Panc1 (cell line): Measurements from ENCODE around the gene ATF7. TPM values are rescaled to one million over a fixed set of nuclear protein-coding genes. Genes with fewer than 3 reads are reported as not detected.
A peak's percentile ranks its signal among the peaks of the same experiment; 100 is the strongest.

Experiments
- ATAC-seq: fragments of 200-7000 bp; cut with Tn5 transposase; 2 replicates; pipeline ENCODE4 v1.9.1; 2020; ENCODE audit warnings: mild to moderate bottlenecking, moderate library complexity
- BruUV-seq: library from RNA; stranded (reverse); fragments of 400-500 nt; replicated peaks from 2 replicates; lab custom pipeline; 2021; lab: Mats Ljungman, UMichigan
- CTCF ChIA-PET: fragments of 300-600 bp; sonication (Branson Sonifier 250); formaldehyde crosslinking; loops from one replicate; lab custom pipeline; 2022; ENCODE audit warnings: antibody characterized with exemption; lab: Charles Lee
- POLR2A ChIA-PET: fragments of 300-600 bp; sonication (Branson Sonifier 250); formaldehyde crosslinking; loops from one replicate; lab custom pipeline; 2022; ENCODE audit warnings: antibody characterized with exemption; lab: Charles Lee
- DNase-seq: peaks from one replicate; pipeline ENCODE4 v3.0.0-alpha.2; 2010; ENCODE audit warnings: low read depth, low spot score
- H3K27ac ChIP-seq: 2 replicates; pipeline ENCODE4 v1.5.1; 2011; ENCODE audit warnings: mild to moderate bottlenecking, low read length, inconsistent platforms
- H3K27me3 ChIP-seq: fragments of 200-500 bp; sonication (Bioruptor generic); 2 replicates; pipeline ENCODE4 v1.6.0; 2014; ENCODE audit warnings: low read length, inconsistent platforms; ENCODE audit not compliant: control insufficient read depth, insufficient read depth
- H3K36me3 ChIP-seq: fragments of 200-500 bp; sonication (Bioruptor generic); 2 replicates; pipeline ENCODE4 v1.5.1; 2014; ENCODE audit warnings: inconsistent platforms, mild to moderate bottlenecking, low read length, moderate library complexity; ENCODE audit not compliant: control insufficient read depth, insufficient read depth
- H3K4me1 ChIP-seq: 2 replicates; pipeline ENCODE4 v1.5.1; 2011; ENCODE audit warnings: inconsistent platforms, mild to moderate bottlenecking, low read length, moderate library complexity; ENCODE audit not compliant: control insufficient read depth, insufficient read depth
- H3K4me3 ChIP-seq, 2 experiments: 2 replicates each; pipeline ENCODE4 v1.5.1; 2011 to 2012; ENCODE audit warnings: low read depth in 2 of 2, low read length in 2 of 2, mild to moderate bottlenecking in 2 of 2, inconsistent platforms in 1 of 2, moderate library complexity in 1 of 2
- H3K9me3 ChIP-seq: fragments of 200-500 bp; sonication (Bioruptor generic); 2 replicates; pipeline ENCODE4 v1.5.1; 2014; ENCODE audit warnings: low read depth, mild to moderate bottlenecking, inconsistent platforms, low read length, moderate library complexity; ENCODE audit not compliant: control insufficient read depth, insufficient read depth
- POLR2AphosphoS5 ChIP-seq: IDR thresholded peaks from 2 replicates; pipeline ENCODE4 v1.6.1; 2012; ENCODE audit warnings: mild to moderate bottlenecking, low read depth, low read length, moderate library complexity
- SIN3A ChIP-seq: IDR thresholded peaks from 2 replicates; pipeline ENCODE4 v1.6.1; 2012; ENCODE audit warnings: low read depth, mild to moderate bottlenecking, low read length, moderate library complexity, borderline replicate concordance; ENCODE audit not compliant: insufficient read depth
- TCF7L2 ChIP-seq: IDR thresholded peaks from 2 replicates; pipeline ENCODE4 v1.6.1; 2011; ENCODE audit warnings: mild to moderate bottlenecking, low read depth, low read length, inconsistent platforms
- in situ Hi-C: cut with HindIII; loops from 2 replicates; pipeline ENCODE4 v1.10.0; 2016; ENCODE audit warnings: low sequenced_read_pairs, low pct_unique_long_range_greater_than_20kb
- intact Hi-C: fragments of 100-400 bp; cut with micrococcal nuclease; formaldehyde crosslinking; loops from one replicate; pipeline ENCODE4 v1.10.0; 2022; ENCODE audit not compliant: unreplicated experiment
- total RNA-seq: library from RNA; stranded (reverse); gene quantifications from one replicate; pipeline ENCODE4 v1.2.1, GENCODE V29; 2021; ENCODE audit not compliant: unreplicated experiment
- TF ChIP-seq, protein P1 (sequence below): fragments of 450-650 bp; IDR thresholded peaks from 2 replicates; pipeline ENCODE4 v1.5.1; 2017; ENCODE audit warnings: mild to moderate bottlenecking
- TF ChIP-seq, protein P2 (sequence below), 2 experiments: IDR thresholded peaks; 2 replicates each; pipeline ENCODE4 v1.6.1; 2011 to 2012; ENCODE audit warnings: low read depth in 2 of 2, control low read depth in 1 of 2, low read length in 1 of 2, mild to moderate bottlenecking in 1 of 2, moderate library complexity in 1 of 2; ENCODE audit not compliant: insufficient read depth in 1 of 2

ATF7 gene
- total RNA-seq, 1 experiment from 2014 or later, result 29.5 TPM

DNA sequence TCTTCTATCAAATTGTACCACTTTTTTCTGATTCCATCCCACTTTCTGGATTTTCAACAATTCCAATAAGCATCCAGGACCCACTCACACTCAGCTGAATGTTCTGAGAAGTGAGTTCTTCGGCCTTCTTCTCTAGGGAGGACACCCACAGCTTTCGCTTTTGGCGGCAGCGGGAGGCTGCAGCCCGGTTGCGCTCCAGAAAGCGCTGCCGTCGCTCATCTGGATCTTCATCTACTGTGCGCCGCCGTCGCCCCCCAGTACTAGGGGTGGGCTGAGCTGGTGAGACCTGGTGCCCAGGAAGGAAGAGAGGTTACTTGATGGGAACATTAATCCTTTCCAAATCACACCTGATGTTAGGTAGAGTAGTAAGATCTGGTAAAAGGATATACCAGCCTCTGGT lies 101.7 kb downstream of the ATF7 start:
- CTCF ChIA-PET, result no interaction called here
- H3K9me3 ChIP-seq, result no peaks in the 10 kb centered on the region
- DNase-seq (no peak), ATAC-seq (no peak)
- intact Hi-C loops, result no loop called here
- no peaks in the 10 kb centered on the region for H3K27me3 ChIP-seq
- POLR2A ChIA-PET, result no interaction called here
- TF ChIP-seq, protein P1, sequence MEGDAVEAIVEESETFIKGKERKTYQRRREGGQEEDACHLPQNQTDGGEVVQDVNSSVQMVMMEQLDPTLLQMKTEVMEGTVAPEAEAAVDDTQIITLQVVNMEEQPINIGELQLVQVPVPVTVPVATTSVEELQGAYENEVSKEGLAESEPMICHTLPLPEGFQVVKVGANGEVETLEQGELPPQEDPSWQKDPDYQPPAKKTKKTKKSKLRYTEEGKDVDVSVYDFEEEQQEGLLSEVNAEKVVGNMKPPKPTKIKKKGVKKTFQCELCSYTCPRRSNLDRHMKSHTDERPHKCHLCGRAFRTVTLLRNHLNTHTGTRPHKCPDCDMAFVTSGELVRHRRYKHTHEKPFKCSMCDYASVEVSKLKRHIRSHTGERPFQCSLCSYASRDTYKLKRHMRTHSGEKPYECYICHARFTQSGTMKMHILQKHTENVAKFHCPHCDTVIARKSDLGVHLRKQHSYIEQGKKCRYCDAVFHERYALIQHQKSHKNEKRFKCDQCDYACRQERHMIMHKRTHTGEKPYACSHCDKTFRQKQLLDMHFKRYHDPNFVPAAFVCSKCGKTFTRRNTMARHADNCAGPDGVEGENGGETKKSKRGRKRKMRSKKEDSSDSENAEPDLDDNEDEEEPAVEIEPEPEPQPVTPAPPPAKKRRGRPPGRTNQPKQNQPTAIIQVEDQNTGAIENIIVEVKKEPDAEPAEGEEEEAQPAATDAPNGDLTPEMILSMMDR, result no peak
- TF ChIP-seq POLR2AphosphoS5 (no peak), SIN3A (no peak), TCF7L2 (no peak)
- TF ChIP-seq, protein P2, sequence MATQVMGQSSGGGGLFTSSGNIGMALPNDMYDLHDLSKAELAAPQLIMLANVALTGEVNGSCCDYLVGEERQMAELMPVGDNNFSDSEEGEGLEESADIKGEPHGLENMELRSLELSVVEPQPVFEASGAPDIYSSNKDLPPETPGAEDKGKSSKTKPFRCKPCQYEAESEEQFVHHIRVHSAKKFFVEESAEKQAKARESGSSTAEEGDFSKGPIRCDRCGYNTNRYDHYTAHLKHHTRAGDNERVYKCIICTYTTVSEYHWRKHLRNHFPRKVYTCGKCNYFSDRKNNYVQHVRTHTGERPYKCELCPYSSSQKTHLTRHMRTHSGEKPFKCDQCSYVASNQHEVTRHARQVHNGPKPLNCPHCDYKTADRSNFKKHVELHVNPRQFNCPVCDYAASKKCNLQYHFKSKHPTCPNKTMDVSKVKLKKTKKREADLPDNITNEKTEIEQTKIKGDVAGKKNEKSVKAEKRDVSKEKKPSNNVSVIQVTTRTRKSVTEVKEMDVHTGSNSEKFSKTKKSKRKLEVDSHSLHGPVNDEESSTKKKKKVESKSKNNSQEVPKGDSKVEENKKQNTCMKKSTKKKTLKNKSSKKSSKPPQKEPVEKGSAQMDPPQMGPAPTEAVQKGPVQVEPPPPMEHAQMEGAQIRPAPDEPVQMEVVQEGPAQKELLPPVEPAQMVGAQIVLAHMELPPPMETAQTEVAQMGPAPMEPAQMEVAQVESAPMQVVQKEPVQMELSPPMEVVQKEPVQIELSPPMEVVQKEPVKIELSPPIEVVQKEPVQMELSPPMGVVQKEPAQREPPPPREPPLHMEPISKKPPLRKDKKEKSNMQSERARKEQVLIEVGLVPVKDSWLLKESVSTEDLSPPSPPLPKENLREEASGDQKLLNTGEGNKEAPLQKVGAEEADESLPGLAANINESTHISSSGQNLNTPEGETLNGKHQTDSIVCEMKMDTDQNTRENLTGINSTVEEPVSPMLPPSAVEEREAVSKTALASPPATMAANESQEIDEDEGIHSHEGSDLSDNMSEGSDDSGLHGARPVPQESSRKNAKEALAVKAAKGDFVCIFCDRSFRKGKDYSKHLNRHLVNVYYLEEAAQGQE (IDR thresholded peaks at IDR 0.05; ENCODE audit: insufficient read depth in 1 of 2, low read depth in 2 of 2, low read length in 1 of 2), result no peak
- in situ Hi-C loops, result no loop called here
- peaks cover 10% of the 10 kb centered on the region; the same call in 1 of the 2 replicates for H3K36me3 ChIP-seq
- H3K4me1 ChIP-seq, result no peaks in the 10 kb centered on the region
- no peak overlapping the region for H3K27ac ChIP-seq
- H3K4me3 ChIP-seq, result no peak overlapping the region
- no TSS peak for BruUV-seq

DNA sequence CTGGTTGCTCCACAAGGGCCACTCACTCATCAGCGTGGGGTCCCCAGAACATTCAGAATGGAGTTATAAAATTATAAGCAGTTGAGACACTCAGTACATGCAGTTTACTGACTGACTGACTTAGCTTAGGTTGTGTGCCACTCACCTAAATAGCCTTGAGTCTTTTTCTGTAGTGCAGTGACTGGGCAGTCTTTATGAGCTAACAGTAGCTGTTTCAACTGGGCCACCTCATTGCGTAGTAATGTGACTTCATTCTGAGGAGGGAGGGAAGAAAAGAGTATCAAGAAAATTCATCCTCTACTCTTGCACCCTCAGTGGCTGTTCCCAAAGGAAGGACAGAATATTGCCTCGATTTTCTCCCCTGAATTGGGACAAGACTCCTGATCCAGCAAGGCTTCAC lies 103.1 kb downstream of the ATF7 start:
- H3K4me1 ChIP-seq, result no peaks in the 10 kb centered on the region
- H3K36me3 ChIP-seq, result peaks cover 10% of the 10 kb centered on the region; the same call in 1 of the 2 replicates
- no peak overlapping the region for H3K4me3 ChIP-seq
- ChIA-PET POLR2A (no interaction called here), CTCF (no interaction called here)
- DNase-seq, result no peak
- no TSS peak for BruUV-seq
- H3K27me3 ChIP-seq, result no peaks in the 10 kb centered on the region
- peak; percentile 69 for ATAC-seq
- no peak overlapping the region for H3K27ac ChIP-seq
- no peaks in the 10 kb centered on the region for H3K9me3 ChIP-seq
- in situ Hi-C loops (no loop called here), intact Hi-C loops (no loop called here)
- TF ChIP-seq, protein P1, result no peak
- no peak for TF ChIP-seq SIN3A
- no peak for TF ChIP-seq TCF7L2
- TF ChIP-seq POLR2AphosphoS5, result no peak
- TF ChIP-seq, protein P2 (IDR thresholded peaks at IDR 0.05; ENCODE audit: insufficient read depth in 1 of 2, low read depth in 2 of 2, low read length in 1 of 2), result no peak
